K562 (cell line): ENCODE results near the gene TEX261. TPM values are rescaled to one million over a fixed set of nuclear protein-coding genes. Genes with fewer than 3 reads are reported as not detected.

Source experiments
- ATF1 ChIP-seq, 2 experiments: fragments of 450-650 bp in 1 of 2; IDR thresholded peaks; 2 replicates each; pipeline ENCODE4 v1.6.1; 2016; ENCODE audit warnings: missing compliant biosample characterization in 1 of 2, missing genetic modification characterization in 1 of 2
- BHLHE40 ChIP-seq: IDR thresholded peaks from 2 replicates; pipeline ENCODE4 v1.6.1; 2011; ENCODE audit warnings: low read length, improper control_type of control experiment
- CHD2 ChIP-seq: IDR thresholded peaks from 2 replicates; pipeline ENCODE4 v1.6.1; 2011; ENCODE audit warnings: low read depth, low read length
- CTCFL ChIP-seq: IDR thresholded peaks from 2 replicates; pipeline ENCODE4 v1.6.1; 2011; ENCODE audit warnings: borderline replicate concordance, low read depth, mild to moderate bottlenecking, moderate library complexity, low read length; ENCODE audit not compliant: insufficient read depth, poor library complexity, severe bottlenecking
- ELF2 ChIP-seq: fragments of 250-450 bp; sonication (Bioruptor Pico); IDR thresholded peaks from 2 replicates; pipeline ENCODE4 v1.5.0; 2021; ENCODE audit warnings: mild to moderate bottlenecking
- GATAD2A ChIP-seq: fragments of 450-650 bp; IDR thresholded peaks from 2 replicates; pipeline ENCODE4 v1.6.1; 2017
- JUND ChIP-seq, 2 experiments: IDR thresholded peaks; 2 replicates in 1 of 2; 3 replicates in 1 of 2; pipeline ENCODE4 v1.6.1; 2011; ENCODE audit warnings: borderline replicate concordance in 2 of 2, low read depth in 2 of 2, low read length in 2 of 2, improper control_type of control experiment in 1 of 2, missing biosample characterization in 1 of 2, missing genetic modification characterization in 1 of 2, missing genetic modification reagents in 1 of 2
- KLF16 ChIP-seq: IDR thresholded peaks from 2 replicates; pipeline ENCODE4 v1.6.1; 2016; ENCODE audit warnings: antibody characterized with exemption
- MYC ChIP-seq, 2 experiments: fragments of 250-450 bp in 1 of 2; sonication (Bioruptor Pico) in 1 of 2; IDR thresholded peaks; 2 replicates each; pipeline versions ENCODE4 v1.5.1 to v1.6.1; 2012 to 2021; ENCODE audit warnings: low read depth in 2 of 2, borderline replicate concordance in 1 of 2, improper control_type of control experiment in 1 of 2, low read length in 1 of 2, mild to moderate bottlenecking in 1 of 2, moderate library complexity in 1 of 2
- MYNN ChIP-seq, 2 experiments: sonication (generic); formaldehyde crosslinking in 1 of 2; IDR thresholded peaks; 2 replicates each; pipeline versions ENCODE4 v1.5.0 to v1.6.1; 2016 to 2020; ENCODE audit warnings: antibody characterized with exemption in 1 of 2, missing genetic modification reagents in 1 of 2
- PRMT5 ChIP-seq: sonication (generic); formaldehyde crosslinking; IDR thresholded peaks from 2 replicates; pipeline ENCODE4 v1.5.0; 2020; ENCODE audit warnings: missing genetic modification reagents
- PTTG1 ChIP-seq: fragments of 450-650 bp; IDR thresholded peaks from 2 replicates; pipeline ENCODE4 v1.6.1; 2016; ENCODE audit warnings: low read depth, mild to moderate bottlenecking, missing genetic modification characterization, missing compliant biosample characterization
- SLC30A9 ChIP-seq: fragments of 250-450 bp; sonication (Bioruptor Pico); IDR thresholded peaks from 2 replicates; pipeline ENCODE4 v1.8.0; 2022; ENCODE audit warnings: mild to moderate bottlenecking, moderate library complexity
- SRF ChIP-seq, 2 experiments: fragments of 250-450, 450-650 bp in 1 of 2; sonication (Bioruptor Pico) in 1 of 2; sonication (generic) in 1 of 2; formaldehyde crosslinking; IDR thresholded peaks; 2 replicates each; pipeline versions ENCODE4 v1.5.0 to v1.5.1; 2020 to 2022; ENCODE audit warnings: mild to moderate bottlenecking in 1 of 2, missing genetic modification reagents in 1 of 2
- UBTF ChIP-seq, 2 experiments: IDR thresholded peaks; 2 replicates each; pipeline ENCODE4 v1.6.1; 2012; ENCODE audit warnings: improper control_type of control experiment in 2 of 2, low read depth in 2 of 2, low read length in 2 of 2, borderline replicate concordance in 1 of 2
- ZBTB8A ChIP-seq: fragments of 450-650 bp; IDR thresholded peaks from 2 replicates; pipeline ENCODE4 v1.6.1; 2018; ENCODE audit warnings: mild to moderate bottlenecking, moderate library complexity; ENCODE audit not compliant: partially characterized antibody
- ZFP91 ChIP-seq: sonication (generic); formaldehyde crosslinking; IDR thresholded peaks from 2 replicates; pipeline ENCODE4 v1.8.0; 2022; ENCODE audit warnings: mild to moderate bottlenecking, missing genetic modification reagents
- ZNF76 ChIP-seq: fragments of 250-450 bp; sonication (Bioruptor Pico); IDR thresholded peaks from 2 replicates; pipeline ENCODE4 v1.4.0; 2020; ENCODE audit warnings: mild to moderate bottlenecking, moderate library complexity, borderline replicate concordance
- polyA plus RNA-seq, 8 experiments: library from polyadenylated mRNA; depleted of rRNA in 4 of 8; stranded (reverse) in 5 of 8; unstranded in 3 of 8; fragments of >200 nt; fragmentation: Nextera tagmentation in 2 of 8; fragmentation: Illumina TruSeq in 1 of 8; extraction: Ambion mirVana in 2 of 8; extraction: Trizol in 1 of 8; gene quantifications; 2 replicates each; pipeline versions ENCODE4 v1.2.1 to v1.2.3, GENCODE V29; 2011 to 2014; ENCODE audit warnings: inconsistent platforms in 1 of 8, missing spikeins in 1 of 8
- total RNA-seq, 7 experiments: library from RNA; depleted of rRNA in 6 of 7; stranded (reverse); fragments of >200 nt in 6 of 7; fragmentation: Illumina TruSeq in 2 of 7; extraction: Trizol in 2 of 7; gene quantifications; 2 replicates each; pipeline versions ENCODE4 v1.2.1 to v1.2.3, GENCODE V29; 2011 to 2021; ENCODE audit warnings: low replicate concordance in 1 of 7

Gene TEX261
- total and polyA plus RNA-seq, 9 of the 15 experiments (the other 6 are each of a cell fraction or from before 2014, with no cell fraction given): 11.9 to 110 (median 51.9) TPM

- TF ChIP-seq ZFP91 (CRISPR knock-in tag): no peak
- 0 out of 2 replicates have a peak, but pooled peaks have one; percentile 21 for TF ChIP-seq KLF16
- peak in 1 of 2 experiments; percentile 53; a peak in 1 of 4 replicates for TF ChIP-seq SRF (CRISPR knock-in tag; IDR thresholded peaks at IDR 0.05)
- 0 out of 2 replicates have a peak, but pooled peaks have one; percentile 12 for TF ChIP-seq ELF2 (CRISPR knock-in tag)
- TF ChIP-seq MYC (IDR thresholded peaks at IDR 0.05; ENCODE audit: low read depth, low read length): peak; percentile 33; the same call in 1 of the 2 replicates
- no peak for TF ChIP-seq MYC (CRISPR knock-in tag; IDR thresholded peaks at IDR 0.05; ENCODE audit: borderline replicate concordance, low read depth)
- no peak for TF ChIP-seq ATF1 (CRISPR knock-in tag; IDR thresholded peaks at IDR 0.05)
- 0 out of 2 replicates have a peak, but pooled peaks have one; percentile 19 for TF ChIP-seq ATF1 (tag; IDR thresholded peaks at IDR 0.05)
- TF ChIP-seq UBTF (IDR thresholded peaks at IDR 0.05; ENCODE audit: borderline replicate concordance in 1 of 2, low read depth in 2 of 2, low read length in 2 of 2): 0 out of 4 replicates have a peak, but pooled peaks of 1 of the 2 experiments have one; percentile 29
- TF ChIP-seq ZNF76 (CRISPR knock-in tag): no peak
- no peak for TF ChIP-seq JUND (IDR thresholded peaks at IDR 0.05; ENCODE audit: borderline replicate concordance, low read depth, low read length)
- TF ChIP-seq JUND (tag; IDR thresholded peaks at IDR 0.05; ENCODE audit: borderline replicate concordance, low read depth, low read length): no peak
- TF ChIP-seq CTCFL: peak; percentile 68
- 0 out of 2 replicates have a peak, but pooled peaks have one; percentile 15 for TF ChIP-seq BHLHE40
- no peak for TF ChIP-seq CHD2
- TF ChIP-seq ZBTB8A: no peak
- no peak for TF ChIP-seq PRMT5 (CRISPR knock-in tag)
- 0 out of 2 replicates have a peak, but pooled peaks have one; percentile 40 for TF ChIP-seq GATAD2A
- TF ChIP-seq SLC30A9: no peak
- no peak for TF ChIP-seq MYNN (IDR thresholded peaks at IDR 0.05)
- TF ChIP-seq MYNN (CRISPR knock-in tag; IDR thresholded peaks at IDR 0.05): no peak
- TF ChIP-seq PTTG1: no peak
Observed at GRCh38 chr2:71000780-71001591, 6.3 kb upstream of the TEX261 start (continued).
